GM18861 (cell line): ENCODE measurements around the gene DAB2IP.
"Not testable (repeated sequence)": the region's sequence is repeated elsewhere in the genome, so short reads cannot be mapped to it uniquely, and the experiment has no call there.

Experiments
- ATAC-seq: cut with Tn5 transposase; IDR thresholded peaks from one replicate; pipeline ENCODE4 v1.9.1; 2021; ENCODE audit not compliant: unreplicated experiment

DAB2IP gene

GRCh38 chr9:121721770-121722169 lies 70.3 kb downstream of the DAB2IP start:
- ATAC-seq: no peak

DNA sequence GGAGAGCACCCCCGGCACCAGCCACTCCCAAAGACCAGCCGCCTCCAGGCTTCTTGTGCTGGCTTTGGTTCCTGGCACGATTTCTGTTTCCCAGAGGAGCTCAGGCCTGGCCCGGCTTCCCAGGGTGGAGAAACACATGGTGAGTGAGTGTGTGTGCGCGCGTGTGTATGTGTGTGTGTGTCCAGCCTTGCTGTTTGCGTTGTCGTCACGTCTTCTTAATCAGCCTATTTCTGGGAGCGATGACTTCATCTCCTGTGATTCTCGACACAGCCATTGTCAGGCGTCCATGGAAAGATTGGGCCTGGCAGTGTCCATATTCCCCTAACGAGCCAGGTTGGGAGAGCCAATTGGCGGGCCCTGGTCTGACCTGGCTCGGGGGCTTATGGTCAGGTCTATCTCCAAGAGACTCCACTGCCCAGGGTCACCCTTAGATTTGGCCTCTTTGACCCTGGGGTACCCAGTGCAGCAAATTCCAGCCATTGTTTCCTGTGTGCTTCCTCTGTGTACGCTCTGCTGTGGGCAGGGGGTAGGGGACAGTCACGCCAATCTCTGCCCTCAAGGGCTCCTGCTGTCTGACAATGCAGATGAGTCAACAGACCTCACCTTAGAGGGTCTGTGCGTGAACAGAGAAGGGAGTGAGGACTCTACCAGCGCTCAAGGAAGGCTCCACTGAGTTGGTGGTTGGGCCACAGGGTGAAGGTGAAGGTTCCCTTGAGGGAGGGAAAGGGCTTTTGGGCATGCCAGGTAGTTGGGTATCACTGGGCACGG lies 73.8 kb downstream of the DAB2IP start:
- ATAC-seq: no peak

GRCh38 chr9:121727295-121728020 lies 76.0 kb downstream of the DAB2IP start:
- ATAC-seq: no peak

- ATAC-seq: no peak
Observed at GRCh38 chr9:121728916-121729315, 77.5 kb downstream of the DAB2IP start.

GRCh38 chr9:121729769-121730562 lies 78.5 kb downstream of the DAB2IP start:
- ATAC-seq: no peak

DNA sequence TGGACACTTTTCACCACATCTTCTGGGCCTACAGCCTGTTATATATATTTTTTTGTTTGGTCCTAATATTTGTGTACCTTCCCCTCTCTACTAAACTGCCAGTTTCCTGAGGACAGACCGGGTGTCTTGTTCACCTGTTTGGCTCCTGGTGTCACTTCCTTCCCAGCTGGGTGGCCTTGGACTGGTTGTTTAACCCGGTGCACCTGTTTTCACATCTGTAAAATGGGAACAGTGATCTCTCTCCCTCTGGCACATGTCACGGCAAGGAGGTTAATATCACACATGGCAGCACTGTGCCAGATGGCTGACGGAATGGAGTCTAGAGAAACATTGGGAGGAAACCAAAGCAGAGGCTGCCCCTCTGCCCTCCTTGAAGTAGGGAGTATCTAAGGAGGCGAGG lies 79.7 kb downstream of the DAB2IP start:
- ATAC-seq: no peak

DNA sequence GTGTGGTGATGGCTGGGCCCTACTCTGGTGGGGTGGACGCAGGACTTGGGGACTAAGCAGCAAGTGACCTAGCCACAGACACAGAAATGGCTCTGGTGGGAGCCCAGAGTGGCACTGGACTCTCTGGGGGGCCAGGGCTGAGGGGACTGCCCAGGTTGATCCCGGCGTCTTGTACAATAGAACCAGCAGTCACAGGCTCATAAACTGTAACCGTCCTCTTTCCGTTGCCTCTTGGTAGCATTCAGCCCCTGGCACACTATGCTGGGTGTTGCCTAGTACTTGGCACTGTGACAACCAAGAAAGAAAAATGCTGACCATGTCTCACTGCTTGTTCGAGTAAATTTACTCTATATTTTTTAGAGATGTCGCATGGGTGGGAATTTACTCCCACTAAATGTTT lies 80.5 kb downstream of the DAB2IP start:
- no peak for ATAC-seq

GRCh38 chr9:121732389-121732788 lies 81.0 kb downstream of the DAB2IP start:
- no peak for ATAC-seq

- ATAC-seq: no peak
Observed at GRCh38 chr9:121732886-121733285, 81.5 kb downstream of the DAB2IP start.

GRCh38 chr9:121734465-121734864 lies 83.0 kb downstream of the DAB2IP start:
- ATAC-seq: no peak

DNA sequence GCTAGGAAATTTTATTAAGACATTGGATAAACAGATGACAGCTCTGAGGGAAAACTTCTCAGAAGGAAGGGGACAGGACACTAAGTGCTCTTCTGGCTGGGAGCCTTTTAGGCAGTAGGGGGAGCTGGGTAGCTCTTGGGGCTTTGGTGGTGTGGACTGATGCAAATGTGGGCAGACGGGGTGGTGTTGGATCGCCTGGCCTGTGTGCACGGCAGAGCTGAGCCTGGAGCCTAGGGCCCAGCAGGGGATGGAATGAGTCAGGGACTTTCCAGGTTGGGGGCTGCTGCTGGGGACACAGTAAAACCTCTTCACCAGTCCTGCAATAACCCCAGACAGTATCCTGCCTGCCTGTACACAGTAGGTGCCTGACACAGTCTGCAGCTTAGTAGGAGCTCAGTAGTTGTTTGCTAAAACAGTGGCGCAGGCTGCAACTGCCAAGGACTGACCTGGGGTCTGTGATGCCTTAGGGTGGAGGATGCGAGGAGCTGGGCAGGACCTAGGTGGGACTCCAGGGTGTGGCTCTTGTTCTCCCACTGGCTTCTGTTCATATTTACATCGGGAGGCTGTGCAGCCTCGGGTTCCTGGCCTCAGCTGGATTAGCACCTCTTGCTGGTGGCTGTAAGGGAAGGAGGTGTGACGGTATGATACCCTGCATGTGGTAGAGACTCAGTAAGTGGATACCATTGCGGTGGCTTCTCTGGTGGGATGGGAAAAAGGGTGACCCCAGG lies 83.8 kb downstream of the DAB2IP start:
- no peak for ATAC-seq

DNA sequence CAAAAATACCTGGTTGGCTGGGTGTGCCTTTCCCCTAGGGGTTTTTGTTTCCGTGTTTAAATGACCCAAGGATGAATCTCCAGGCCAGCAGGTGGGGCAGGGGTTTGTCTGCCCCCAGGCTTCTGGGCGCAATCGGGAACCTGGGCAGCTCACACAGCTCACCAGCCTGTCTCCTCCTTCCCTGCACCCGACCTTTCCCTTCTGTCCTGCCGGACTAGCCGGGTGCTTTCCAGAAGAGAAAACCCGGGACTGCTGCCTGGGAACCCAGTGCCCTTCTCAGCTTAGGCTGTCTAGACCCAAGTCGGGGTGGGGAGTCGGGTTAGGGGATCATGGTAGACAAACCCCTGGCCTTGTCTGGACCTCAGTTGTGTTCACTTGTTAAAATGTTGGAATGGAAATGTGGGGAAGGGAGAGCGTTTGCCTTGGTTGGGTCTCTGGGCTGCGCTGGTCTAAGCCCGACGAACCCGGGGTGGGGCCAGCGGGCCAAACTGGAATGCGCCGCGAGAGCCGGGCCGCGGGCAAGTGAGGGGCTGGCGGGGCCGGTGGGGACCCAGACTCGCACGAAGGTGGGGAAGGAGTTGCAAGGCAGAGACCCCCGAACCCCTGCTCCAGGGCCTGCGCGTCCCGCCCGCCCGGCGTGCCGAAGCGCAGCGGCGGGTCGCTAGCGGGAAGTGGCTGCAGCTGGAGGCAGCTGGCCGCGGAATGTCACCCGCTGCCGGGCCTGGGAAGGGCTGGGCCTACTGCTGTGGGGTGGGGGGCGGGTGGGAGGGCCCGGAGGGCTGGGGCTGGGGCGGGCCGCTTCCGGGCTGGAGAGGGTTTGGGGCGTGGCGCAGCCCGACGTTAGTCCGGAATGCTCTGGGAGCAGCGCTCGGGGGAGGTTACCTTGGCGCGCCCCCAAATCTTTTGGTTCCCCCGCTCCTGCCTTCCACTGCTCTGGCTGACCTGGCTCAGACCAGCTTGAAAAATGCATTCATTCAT lies 84.6 kb downstream of the DAB2IP start:
- ATAC-seq: no peak

GRCh38 chr9:121736934-121737462 lies 85.6 kb downstream of the DAB2IP start:
- ATAC-seq: no peak

- ATAC-seq: no peak
Observed at GRCh38 chr9:121737481-121737931, 86.1 kb downstream of the DAB2IP start.

DNA sequence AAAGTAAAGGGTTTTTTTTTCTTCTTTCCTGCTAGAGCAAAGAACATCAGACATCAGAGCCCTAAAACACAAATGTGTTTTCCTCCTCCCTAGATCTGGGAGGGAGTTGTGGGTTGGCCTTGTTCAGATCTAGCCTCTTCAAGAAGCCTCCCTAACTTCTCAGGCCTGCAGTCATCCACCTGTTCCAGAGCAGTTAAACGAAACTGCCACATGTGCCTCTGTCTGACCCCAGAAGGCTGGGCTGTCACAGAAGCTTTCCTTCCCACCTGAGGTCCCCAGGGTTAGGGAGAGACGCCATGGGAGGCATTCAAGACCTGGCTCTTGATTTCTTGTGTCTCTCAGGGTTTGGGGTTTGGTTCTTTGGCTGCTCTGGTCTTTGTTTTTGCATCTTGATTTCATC lies 87.0 kb downstream of the DAB2IP start:
- no peak for ATAC-seq

- ATAC-seq: no peak
Observed at GRCh38 chr9:121738968-121739367, 87.5 kb downstream of the DAB2IP start.

DNA sequence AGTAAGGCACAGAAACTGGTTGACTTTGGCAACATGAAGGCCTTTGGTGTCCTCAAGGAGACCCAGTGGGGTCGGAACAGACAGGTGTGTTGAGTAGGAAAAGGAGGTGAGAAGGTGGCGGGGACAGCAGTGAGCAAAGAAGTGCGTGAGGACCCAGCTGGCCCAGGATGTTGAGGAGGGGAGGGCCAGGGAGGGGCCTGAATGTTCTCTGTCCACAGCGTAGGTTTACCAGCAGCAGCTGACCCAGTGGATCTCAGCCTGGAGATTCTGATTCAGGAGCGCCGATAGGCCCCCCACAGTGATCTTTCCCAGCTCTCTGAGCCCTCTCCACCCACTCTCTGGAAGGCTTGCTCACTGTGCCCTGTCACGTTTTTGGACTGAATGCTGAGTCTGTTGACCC lies 88.5 kb downstream of the DAB2IP start:
- ATAC-seq: no peak

DNA sequence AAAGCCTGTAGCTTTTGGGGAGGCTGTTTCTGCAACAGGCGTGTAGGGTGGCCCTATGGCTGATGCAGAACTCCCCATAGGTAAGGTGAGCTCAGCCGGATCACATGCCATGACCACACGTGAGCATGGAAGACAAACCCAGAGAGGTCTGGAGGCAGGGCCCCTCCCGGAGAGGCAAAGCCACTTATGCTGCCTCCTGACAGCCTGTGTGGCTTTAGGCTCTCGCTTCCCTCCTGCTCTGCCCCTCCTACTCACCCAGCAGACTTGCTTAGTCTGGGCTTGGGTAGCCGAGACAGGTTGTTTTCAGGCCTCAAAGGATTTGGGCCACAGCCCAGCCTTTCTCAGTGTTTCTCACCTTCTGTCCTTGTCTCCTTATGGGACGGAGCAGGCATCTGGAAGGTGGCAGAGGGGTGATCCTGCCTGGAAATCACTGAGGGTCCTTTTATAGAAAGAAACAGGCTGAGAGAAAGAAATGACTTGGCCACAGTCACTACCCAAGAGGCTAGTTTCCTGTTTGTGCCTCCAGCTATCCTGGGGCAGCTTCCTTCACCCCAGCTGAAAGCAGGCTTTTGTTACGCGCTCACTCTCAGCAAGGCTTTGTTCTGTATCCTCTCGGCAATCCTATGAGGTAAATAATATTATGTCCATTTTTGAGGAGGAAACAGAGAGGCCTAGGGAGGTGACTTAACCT lies 89.9 kb downstream of the DAB2IP start:
- ATAC-seq: no peak

DNA sequence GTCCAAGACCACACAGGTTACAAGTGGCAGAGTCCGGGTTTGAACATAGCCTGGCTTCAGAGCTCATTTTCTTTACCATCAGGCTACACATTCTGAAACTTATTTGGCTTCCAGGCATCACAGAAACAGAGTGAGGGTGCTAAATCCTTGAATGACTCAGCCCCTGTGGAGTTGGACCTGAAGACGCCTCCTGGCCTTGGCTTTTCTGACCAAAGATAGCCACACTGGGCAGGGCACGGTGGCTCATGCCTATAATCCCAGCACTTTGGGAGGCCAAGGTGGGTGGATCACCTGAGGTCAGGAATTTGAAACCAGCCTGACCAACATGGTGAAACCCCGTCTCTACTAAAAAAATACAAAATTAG lies 90.5 kb downstream of the DAB2IP start:
- not testable (repeated sequence) for ATAC-seq
